Neural cell (in vitro differentiated cells): ENCODE results near the gene BRI3BP. TPM values are rescaled to one million over a fixed set of nuclear protein-coding genes. Genes with fewer than 3 reads are reported as not detected.

Experiments
- H2AFZ ChIP-seq: fragments of 200-600, 300-800 bp; sonication (generic), shearing (Covaris generic); 2 replicates; pipeline ENCODE4 v1.6.0; 2014; ENCODE audit warnings: low read depth, mild to moderate bottlenecking, antibody characterized with exemption, low read length, moderate library complexity
- H3F3A ChIP-seq: fragments of 200-600 bp; shearing (Covaris generic); 2 replicates; pipeline ENCODE4 v1.6.1; 2016; ENCODE audit warnings: mild to moderate bottlenecking, moderate library complexity, mixed read lengths, antibody characterized with exemption, low read length; ENCODE audit not compliant: insufficient read depth, poor library complexity, severe bottlenecking
- H3K27ac ChIP-seq: fragments of 200-600, 300-800 bp; sonication (generic), shearing (Covaris generic); 2 replicates; pipeline ENCODE4 v1.5.1; 2014; ENCODE audit warnings: mild to moderate bottlenecking, low read length, moderate library complexity
- H3K27me3 ChIP-seq: fragments of 300-800, 200-600 bp; sonication (generic), shearing (Covaris generic); 2 replicates; pipeline ENCODE4 v1.6.0; 2014; ENCODE audit warnings: mild to moderate bottlenecking, low read depth, low read length, moderate library complexity; ENCODE audit not compliant: insufficient read depth
- H3K36me3 ChIP-seq: fragments of 300-800, 200-600 bp; sonication (generic), shearing (Covaris generic); 2 replicates; pipeline ENCODE4 v1.5.1; 2014; ENCODE audit warnings: mild to moderate bottlenecking, antibody characterized with exemption, low read length, moderate library complexity; ENCODE audit not compliant: insufficient read depth
- H3K4me2 ChIP-seq: fragments of 300-800, 200-600 bp; sonication (generic), shearing (Covaris generic); 2 replicates; pipeline ENCODE4 v1.6.0; 2014; ENCODE audit warnings: mild to moderate bottlenecking, low read length
- H3K4me3 ChIP-seq: fragments of 300-800, 200-600 bp; sonication (generic), shearing (Covaris generic); 2 replicates; pipeline ENCODE4 v1.5.1; 2014; ENCODE audit warnings: mild to moderate bottlenecking, low read length, moderate library complexity
- H3K79me2 ChIP-seq: fragments of 200-600 bp; shearing (Covaris generic); replicated peaks from 2 replicates; pipeline ENCODE4 v1.6.0; 2014; ENCODE audit warnings: mild to moderate bottlenecking, low read length, moderate library complexity; ENCODE audit not compliant: insufficient read depth
- H3K9ac ChIP-seq: fragments of 300-800, 200-600 bp; sonication (generic), shearing (Covaris generic); 2 replicates; pipeline ENCODE4 v1.6.1; 2016; ENCODE audit warnings: mild to moderate bottlenecking, low read length, mixed read lengths
- H3K9me2 ChIP-seq: fragments of 200-600 bp; shearing (Covaris generic); 2 replicates; pipeline ENCODE4 v1.6.1; 2016; ENCODE audit warnings: mild to moderate bottlenecking, low read length, mixed read lengths; ENCODE audit not compliant: insufficient read depth
- H3K9me3 ChIP-seq: fragments of 200-600, 300-800 bp; sonication (generic), shearing (Covaris generic); 2 replicates; pipeline ENCODE4 v1.6.1; 2016; ENCODE audit warnings: mild to moderate bottlenecking, mixed run types, low read length, moderate library complexity, mixed read lengths
- H4K20me1 ChIP-seq: fragments of 200-600 bp; shearing (Covaris generic); 2 replicates; pipeline ENCODE4 v1.6.1; 2016; ENCODE audit warnings: mild to moderate bottlenecking, mixed run types; ENCODE audit not compliant: insufficient read depth
- CTCF ChIP-seq: fragments of 450-650 bp; IDR thresholded peaks from 2 replicates; pipeline ENCODE4 v1.5.1; 2014; ENCODE audit warnings: antibody characterized with exemption, mild to moderate bottlenecking, moderate library complexity; ENCODE audit not compliant: poor library complexity, severe bottlenecking
- EP300 ChIP-seq: fragments of 450-650 bp; conservative IDR thresholded peaks from 2 replicates; pipeline ENCODE4 v1.6.1; 2014; ENCODE audit warnings: antibody characterized with exemption, mild to moderate bottlenecking, moderate library complexity; ENCODE audit not compliant: poor library complexity, severe bottlenecking
- EZH2 ChIP-seq: fragments of 200-600, 300-800 bp; shearing (Covaris generic), sonication (generic); IDR thresholded peaks from 2 replicates; pipeline ENCODE4 v1.6.1; 2014; ENCODE audit warnings: antibody characterized with exemption, low read length, borderline replicate concordance, mild to moderate bottlenecking; ENCODE audit not compliant: insufficient read depth, poor library complexity, severe bottlenecking
- MXI1 ChIP-seq: fragments of 450-650 bp; conservative IDR thresholded peaks from 2 replicates; pipeline ENCODE4 v1.6.1; 2014; ENCODE audit warnings: antibody characterized with exemption, mild to moderate bottlenecking; ENCODE audit not compliant: poor library complexity, severe bottlenecking
- POLR2AphosphoS5 ChIP-seq: IDR thresholded peaks from 2 replicates; pipeline ENCODE4 v1.6.1; 2012
- RAD21 ChIP-seq: fragments of 450-650 bp; conservative IDR thresholded peaks from 2 replicates; pipeline ENCODE4 v1.6.1; 2014; ENCODE audit warnings: antibody characterized with exemption, mild to moderate bottlenecking, moderate library complexity
- SMC3 ChIP-seq: fragments of 450-650 bp; conservative IDR thresholded peaks from 2 replicates; pipeline ENCODE4 v1.6.1; 2014; ENCODE audit warnings: antibody characterized with exemption, mild to moderate bottlenecking, moderate library complexity; ENCODE audit not compliant: poor library complexity
- TAF1 ChIP-seq: IDR thresholded peaks from 2 replicates; pipeline ENCODE4 v1.6.1; 2012; ENCODE audit warnings: low read depth
- polyA plus RNA-seq: library from polyadenylated mRNA; depleted of rRNA; stranded (reverse); fragments of >200 nt; gene quantifications from 2 replicates; pipeline ENCODE4 v1.2.3, GENCODE V29; 2014
- TF ChIP-seq, protein P1 (sequence below): IDR thresholded peaks from 2 replicates; pipeline ENCODE4 v1.6.1; 2012; ENCODE audit warnings: borderline replicate concordance

The BRI3BP gene
- polyA plus RNA-seq, 1 donor from 2014 or later = 11.0 TPM

- peak overlapping the region; percentile 76 for H3K4me3 ChIP-seq
- no peaks in the 10 kb centered on the region for H3K27me3 ChIP-seq
- peaks cover 3% of the 10 kb centered on the region for H3K79me2 ChIP-seq
- H2AFZ ChIP-seq = no peak overlapping the region
- no peaks in the 10 kb centered on the region for H3K9me3 ChIP-seq
- H4K20me1 ChIP-seq = no peaks in the 10 kb centered on the region
- no peaks in the 10 kb centered on the region for H3K9me2 ChIP-seq
- no peak overlapping the region for H3K4me2 ChIP-seq
- no peak overlapping the region for H3K9ac ChIP-seq
- TF ChIP-seq EP300 (no peak), CTCF (no peak), MXI1 (no peak), RAD21 (no peak), POLR2AphosphoS5 (no peak), EZH2 (no peak), TAF1 (no peak), SMC3 (no peak)
- TF ChIP-seq, protein P1, sequence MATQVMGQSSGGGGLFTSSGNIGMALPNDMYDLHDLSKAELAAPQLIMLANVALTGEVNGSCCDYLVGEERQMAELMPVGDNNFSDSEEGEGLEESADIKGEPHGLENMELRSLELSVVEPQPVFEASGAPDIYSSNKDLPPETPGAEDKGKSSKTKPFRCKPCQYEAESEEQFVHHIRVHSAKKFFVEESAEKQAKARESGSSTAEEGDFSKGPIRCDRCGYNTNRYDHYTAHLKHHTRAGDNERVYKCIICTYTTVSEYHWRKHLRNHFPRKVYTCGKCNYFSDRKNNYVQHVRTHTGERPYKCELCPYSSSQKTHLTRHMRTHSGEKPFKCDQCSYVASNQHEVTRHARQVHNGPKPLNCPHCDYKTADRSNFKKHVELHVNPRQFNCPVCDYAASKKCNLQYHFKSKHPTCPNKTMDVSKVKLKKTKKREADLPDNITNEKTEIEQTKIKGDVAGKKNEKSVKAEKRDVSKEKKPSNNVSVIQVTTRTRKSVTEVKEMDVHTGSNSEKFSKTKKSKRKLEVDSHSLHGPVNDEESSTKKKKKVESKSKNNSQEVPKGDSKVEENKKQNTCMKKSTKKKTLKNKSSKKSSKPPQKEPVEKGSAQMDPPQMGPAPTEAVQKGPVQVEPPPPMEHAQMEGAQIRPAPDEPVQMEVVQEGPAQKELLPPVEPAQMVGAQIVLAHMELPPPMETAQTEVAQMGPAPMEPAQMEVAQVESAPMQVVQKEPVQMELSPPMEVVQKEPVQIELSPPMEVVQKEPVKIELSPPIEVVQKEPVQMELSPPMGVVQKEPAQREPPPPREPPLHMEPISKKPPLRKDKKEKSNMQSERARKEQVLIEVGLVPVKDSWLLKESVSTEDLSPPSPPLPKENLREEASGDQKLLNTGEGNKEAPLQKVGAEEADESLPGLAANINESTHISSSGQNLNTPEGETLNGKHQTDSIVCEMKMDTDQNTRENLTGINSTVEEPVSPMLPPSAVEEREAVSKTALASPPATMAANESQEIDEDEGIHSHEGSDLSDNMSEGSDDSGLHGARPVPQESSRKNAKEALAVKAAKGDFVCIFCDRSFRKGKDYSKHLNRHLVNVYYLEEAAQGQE = no peak
- H3K36me3 ChIP-seq = no peaks in the 10 kb centered on the region
- H3K27ac ChIP-seq = no peak overlapping the region
- H3F3A ChIP-seq = no peaks in the 10 kb centered on the region
Observed at GRCh38 chr12:124995200-124995961, 1.9 kb downstream of the BRI3BP start.

GRCh38 chr12:124998705-124999104 is 5.3 kb downstream of the BRI3BP start:
- no peaks in the 10 kb centered on the region for H3F3A ChIP-seq
- H3K79me2 ChIP-seq = peaks cover 7% of the 10 kb centered on the region
- H4K20me1 ChIP-seq = no peaks in the 10 kb centered on the region
- no peak overlapping the region for H3K4me3 ChIP-seq
- no peaks in the 10 kb centered on the region for H3K9me2 ChIP-seq
- H3K9me3 ChIP-seq = no peaks in the 10 kb centered on the region
- no peak overlapping the region for H2AFZ ChIP-seq
- TF ChIP-seq, protein P1 = no peak
- TF ChIP-seq TAF1 = no peak
- TF ChIP-seq POLR2AphosphoS5 = no peak
- TF ChIP-seq RAD21 = no peak
- TF ChIP-seq CTCF = no peak
- no peak for TF ChIP-seq EZH2
- no peak for TF ChIP-seq MXI1
- no peak for TF ChIP-seq EP300
- no peak for TF ChIP-seq SMC3
- no peak overlapping the region for H3K4me2 ChIP-seq
- no peaks in the 10 kb centered on the region for H3K27me3 ChIP-seq
- no peak overlapping the region for H3K27ac ChIP-seq
- no peak overlapping the region for H3K9ac ChIP-seq
- H3K36me3 ChIP-seq = no peaks in the 10 kb centered on the region
